ENCODE measurements around the gene ZC3HAV1. TPM values are rescaled to one million over a fixed set of nuclear protein-coding genes. Genes with fewer than 3 reads are reported as not detected.

Gene ZC3HAV1
- polyA plus RNA-seq, 1 of the 3 experiments (the other 2 are of a cell fraction): 11.2 TPM

- Histone ChIP-seq H3K27ac (ENCODE audit: low read depth in 2 of 2, low read length in 1 of 2) (no peak overlapping the region), H3K9me2 (no peaks in the 10 kb centered on the region), H3K4me1 (ENCODE audit: control insufficient read depth in 1 of 2, insufficient read depth in 2 of 2, low read depth in 1 of 2, low read length in 1 of 2) (peaks cover 9 to 13% of the 10 kb centered on the region in 2 experiments; a peak in 3 of 4 replicates), H4K20me1 (ENCODE audit: insufficient read depth) (no peaks in the 10 kb centered on the region), H3F3A (replicated peaks; ENCODE audit: insufficient read depth) (peaks cover 13% of the 10 kb centered on the region), H3K27me3 (ENCODE audit: insufficient read depth) (no peaks in the 10 kb centered on the region), H3K79me2 (ENCODE audit: insufficient read depth) (peaks cover 23% of the 10 kb centered on the region), H3K9ac (no peak overlapping the region), H3K4me2 (no peak overlapping the region), H2AFZ (ENCODE audit: low read depth) (peak overlapping the region; percentile 32; the same call in 1 of the 2 replicates), H3K9me3 (no peaks in the 10 kb centered on the region), H3K4me3 (ENCODE audit: low read depth in 2 of 2, low read length in 1 of 2) (no peak overlapping the region), H3K36me3 (replicated peaks in 1 of 2; ENCODE audit: control insufficient read depth in 1 of 2, insufficient read depth in 2 of 2, low read length in 1 of 2) (no peaks in the 10 kb centered on the region)
- TF ChIP-seq REST (IDR thresholded peaks at IDR 0.05; ENCODE audit: low read depth, low read length) (no peak), FOXM1 (IDR thresholded peaks at IDR 0.05; ENCODE audit: low read depth) (no peak), RCOR1 (IDR thresholded peaks at IDR 0.05; ENCODE audit: low read length) (no peak), ELF1 (IDR thresholded peaks at IDR 0.05) (no peak), RAD21 (IDR thresholded peaks at IDR 0.05; ENCODE audit: low read length) (no peak), ZBTB33 (IDR thresholded peaks at IDR 0.05; ENCODE audit: borderline replicate concordance, low read depth) (no peak), SMC3 (IDR thresholded peaks at IDR 0.05; ENCODE audit: low read depth, low read length) (no peak), RFX5 (IDR thresholded peaks at IDR 0.05; ENCODE audit: low read length) (no peak), POLR2AphosphoS5 (IDR thresholded peaks at IDR 0.05; ENCODE audit: low read depth, low read length) (no peak), EZH2phosphoT487 (IDR thresholded peaks at IDR 0.05; ENCODE audit: borderline replicate concordance, low read depth) (no peak), RXRA (IDR thresholded peaks at IDR 0.05; ENCODE audit: borderline replicate concordance, low read depth) (no peak), SIN3A (IDR thresholded peaks at IDR 0.05; ENCODE audit: borderline replicate concordance, low read depth, low read length) (no peak), NFIC (IDR thresholded peaks at IDR 0.05; ENCODE audit: borderline replicate concordance) (no peak), MEF2A (IDR thresholded peaks at IDR 0.05; ENCODE audit: borderline replicate concordance, low read depth) (no peak)
- WGBS (ENCODE audit: low lambda C conversion rate): 97% methylated on average over 4 of the region's 4 CpGs
- POLR2A ChIA-PET: no interaction called here
- CTCF ChIA-PET: interaction anchor here (0.7 to 1.6 kb wide), 2 partner anchors 95 to 170 kb away, joined by 3 to 4 read pairs; no protein-coding TSS in a partner anchor
- DNase-seq: no peak
Observed at GRCh38 chr7:139111811-139112301, 2.3 kb upstream of the ZC3HAV1 start.

All from SK-N-SH (cell line).